WI38 (cell line): ENCODE measurements around the gene ASXL1.
"Not testable (repeated sequence)": the region's sequence is repeated elsewhere in the genome, so short reads cannot be mapped to it uniquely, and the experiment has no call there.

Experiments used
- H3K4me3 ChIP-seq: 2 replicates; pipeline ENCODE4 v1.5.1; 2011; ENCODE audit warnings: low read depth, mild to moderate bottlenecking, control low read depth, low read length
- TF ChIP-seq, protein P1 (sequence below): IDR thresholded peaks from 2 replicates; pipeline ENCODE4 v1.5.1; 2012; ENCODE audit warnings: low read depth, mild to moderate bottlenecking, control low read depth, low read length

The ASXL1 gene

DNA sequence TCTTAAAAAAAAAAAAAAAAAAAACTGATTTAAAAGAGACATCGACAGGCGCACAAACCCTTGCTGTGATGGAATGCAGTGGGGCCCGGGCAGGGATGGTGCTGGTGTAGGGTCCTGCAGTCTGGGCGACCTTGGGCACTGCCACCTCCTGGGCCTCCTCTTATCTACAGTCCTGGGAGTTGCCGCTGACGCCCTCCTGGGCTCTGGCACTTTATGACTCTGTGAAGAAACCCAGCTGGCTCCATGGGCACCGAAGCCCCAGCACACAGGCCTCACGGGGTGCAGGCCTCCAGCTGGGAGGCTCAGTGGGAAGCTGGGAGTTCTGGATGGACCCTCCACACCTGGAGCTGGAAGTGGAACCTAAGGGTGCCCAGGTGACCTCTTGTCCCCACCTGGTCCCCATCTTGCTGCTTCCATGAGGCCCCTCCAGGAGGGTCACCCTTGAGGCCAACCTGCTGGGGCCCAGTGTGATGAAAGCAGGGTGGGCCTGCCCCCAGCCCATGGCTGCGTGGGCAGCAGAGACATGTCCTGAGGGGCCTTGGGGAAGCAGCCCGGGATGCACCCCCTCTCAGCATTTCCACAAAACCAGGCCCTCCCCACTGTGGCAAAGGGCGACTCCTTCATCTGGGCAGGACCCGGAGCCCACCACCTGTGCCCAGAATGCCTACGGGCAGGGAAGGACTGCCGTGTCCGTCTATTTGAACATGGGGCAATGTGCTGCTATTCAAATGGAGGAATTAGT, 104.9 kb downstream of the ASXL1 start:
- no peak overlapping the region for H3K4me3 ChIP-seq
- TF ChIP-seq, protein P1, sequence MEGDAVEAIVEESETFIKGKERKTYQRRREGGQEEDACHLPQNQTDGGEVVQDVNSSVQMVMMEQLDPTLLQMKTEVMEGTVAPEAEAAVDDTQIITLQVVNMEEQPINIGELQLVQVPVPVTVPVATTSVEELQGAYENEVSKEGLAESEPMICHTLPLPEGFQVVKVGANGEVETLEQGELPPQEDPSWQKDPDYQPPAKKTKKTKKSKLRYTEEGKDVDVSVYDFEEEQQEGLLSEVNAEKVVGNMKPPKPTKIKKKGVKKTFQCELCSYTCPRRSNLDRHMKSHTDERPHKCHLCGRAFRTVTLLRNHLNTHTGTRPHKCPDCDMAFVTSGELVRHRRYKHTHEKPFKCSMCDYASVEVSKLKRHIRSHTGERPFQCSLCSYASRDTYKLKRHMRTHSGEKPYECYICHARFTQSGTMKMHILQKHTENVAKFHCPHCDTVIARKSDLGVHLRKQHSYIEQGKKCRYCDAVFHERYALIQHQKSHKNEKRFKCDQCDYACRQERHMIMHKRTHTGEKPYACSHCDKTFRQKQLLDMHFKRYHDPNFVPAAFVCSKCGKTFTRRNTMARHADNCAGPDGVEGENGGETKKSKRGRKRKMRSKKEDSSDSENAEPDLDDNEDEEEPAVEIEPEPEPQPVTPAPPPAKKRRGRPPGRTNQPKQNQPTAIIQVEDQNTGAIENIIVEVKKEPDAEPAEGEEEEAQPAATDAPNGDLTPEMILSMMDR: no peak

- H3K4me3 ChIP-seq: no peak overlapping the region
- TF ChIP-seq, protein P1: no peak
These were observed 105.7 kb downstream of the ASXL1 start for GRCh38 chr20:32463642-32464400.

DNA sequence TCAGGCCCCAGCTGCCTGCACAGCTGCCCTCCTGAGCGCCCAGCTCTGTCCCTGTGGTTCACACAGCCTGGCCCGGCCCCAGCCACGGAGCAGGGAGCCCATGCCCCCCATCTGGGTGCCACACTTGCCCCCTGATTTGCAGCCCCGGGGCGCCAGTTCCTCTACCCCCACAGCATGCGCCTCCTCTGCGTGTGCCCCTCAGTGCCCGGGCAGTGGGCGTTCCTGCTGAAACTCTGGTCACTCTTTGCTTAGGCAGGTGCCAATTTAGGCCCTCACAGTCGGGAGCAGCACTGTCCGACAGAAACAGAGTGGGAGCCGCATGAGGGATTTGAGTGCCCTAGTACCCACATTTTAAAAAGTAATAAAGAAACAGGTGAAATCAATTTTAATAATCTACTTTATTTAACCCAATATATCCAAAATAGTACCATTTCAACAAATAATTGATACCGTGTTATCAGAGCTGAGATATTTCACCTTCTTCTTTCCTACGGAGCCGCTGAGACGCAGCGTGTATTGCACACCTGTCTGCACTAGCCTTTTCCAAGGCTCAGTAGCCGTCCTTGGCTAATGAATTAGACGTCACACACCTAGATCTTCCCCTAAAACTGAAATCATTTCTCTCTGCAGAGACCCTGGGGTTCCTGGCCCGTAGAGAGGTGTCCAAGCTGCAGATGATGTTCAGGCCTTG, 106.4 kb downstream of the ASXL1 start:
- no peak overlapping the region for H3K4me3 ChIP-seq
- TF ChIP-seq, protein P1: no peak

DNA sequence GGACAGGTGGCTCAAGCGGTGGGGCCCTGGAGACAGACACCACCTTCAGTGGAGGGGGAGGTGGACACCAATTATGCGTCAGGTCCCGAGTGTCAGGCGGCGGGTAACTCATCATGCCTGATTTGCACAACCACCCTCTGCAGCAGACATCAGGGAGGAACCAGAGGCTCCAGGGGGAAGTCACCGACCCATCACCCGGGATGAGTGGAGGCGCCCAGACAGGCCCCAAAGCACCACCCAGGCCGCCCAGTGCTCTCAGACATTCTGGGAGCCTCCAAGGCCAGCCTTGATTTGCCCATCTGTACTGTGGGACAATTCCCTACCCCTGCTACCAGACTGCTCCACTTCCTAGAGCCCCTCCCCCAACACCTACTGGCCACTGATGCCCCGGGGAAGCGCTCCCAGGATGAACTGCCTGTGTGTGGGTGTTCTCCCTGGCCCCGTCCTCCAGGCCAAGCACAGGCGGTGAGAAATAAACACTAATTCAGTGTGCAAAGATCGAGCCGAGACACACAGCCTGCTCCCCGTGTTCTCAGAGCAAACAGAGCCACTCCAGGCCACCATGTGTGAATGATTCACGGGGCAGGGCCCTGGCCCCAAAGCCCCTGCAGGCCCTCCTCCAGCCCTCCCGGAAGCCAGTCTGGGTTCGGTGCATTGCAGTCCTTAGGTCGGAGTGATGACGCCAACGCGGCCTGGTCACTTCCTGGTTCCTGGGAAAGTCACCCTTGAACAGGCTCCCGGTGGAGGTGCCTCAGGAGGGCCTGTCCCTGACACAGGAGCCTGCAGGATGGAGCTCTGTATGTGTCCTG, 107.2 kb downstream of the ASXL1 start:
- TF ChIP-seq, protein P1: no peak
- H3K4me3 ChIP-seq: no peak overlapping the region

GRCh38 chr20:32465901-32466675, 108.0 kb downstream of the ASXL1 start:
- not testable (repeated sequence) for H3K4me3 ChIP-seq

- TF ChIP-seq, protein P1: no peak
- H3K4me3 ChIP-seq: no peak overlapping the region
These were observed 108.8 kb downstream of the ASXL1 start for GRCh38 chr20:32466739-32467505.
